CD14-positive monocyte (primary cell): ENCODE measurements around the gene ZFYVE21. TPM values are rescaled to one million over a fixed set of nuclear protein-coding genes. Genes with fewer than 3 reads are reported as not detected.
A peak's percentile ranks its signal among the peaks of the same experiment; 100 is the strongest.

ENCODE experiments used
- DNase-seq, 3 donors: peaks; one replicate each; pipeline ENCODE4 v3.0.0-alpha.2; 2011 to 2022
- H2AFZ ChIP-seq: 2 replicates; pipeline ENCODE4 v1.6.0; 2012; ENCODE audit warnings: mild to moderate bottlenecking, low read depth, low read length, inconsistent platforms; ENCODE audit not compliant: insufficient read depth, poor library complexity, severe bottlenecking
- H3K27ac ChIP-seq, 2 donors: 1 replicate in 1 of 2; 2 replicates in 1 of 2; pipeline ENCODE4 v1.5.1; 2012 to 2013; ENCODE audit warnings: low read length in 2 of 2, control low read depth in 1 of 2, inconsistent platforms in 1 of 2, low read depth in 1 of 2, mild to moderate bottlenecking in 1 of 2
- H3K27me3 ChIP-seq, 2 donors: one replicate each; pipeline versions ENCODE4 v1.6.0 to v1.6.1; 2011 to 2013; ENCODE audit warnings: low read length in 2 of 2; ENCODE audit not compliant: control insufficient read depth in 2 of 2, insufficient read depth in 2 of 2
- H3K36me3 ChIP-seq, 2 donors: replicated peaks in 1 of 2; 1 replicate in 1 of 2; 2 replicates in 1 of 2; pipeline versions ENCODE4 v1.5.1 to v1.6.1; 2012 to 2013; ENCODE audit warnings: low read length in 2 of 2, control low read depth in 1 of 2, inconsistent platforms in 1 of 2, mild to moderate bottlenecking in 1 of 2; ENCODE audit not compliant: insufficient read depth in 2 of 2, control insufficient read depth in 1 of 2
- H3K4me1 ChIP-seq, 2 donors: 1 replicate in 1 of 2; 2 replicates in 1 of 2; pipeline versions ENCODE4 v1.5.1 to v1.6.1; 2012 to 2013; ENCODE audit warnings: low read length in 2 of 2, control low read depth in 1 of 2, inconsistent platforms in 1 of 2, mild to moderate bottlenecking in 1 of 2, moderate library complexity in 1 of 2; ENCODE audit not compliant: insufficient read depth in 2 of 2, control insufficient read depth in 1 of 2
- H3K4me2 ChIP-seq: replicated peaks from 2 replicates; pipeline ENCODE3; 2012; ENCODE audit warnings: low read length, moderate library complexity, mild to moderate bottlenecking; ENCODE audit not compliant: poor library complexity, severe bottlenecking; ENCODE audit errors: extremely low read depth
- H3K4me3 ChIP-seq, 3 experiments: fragments of 200-600 bp in 1 of 3; sonication (generic) in 1 of 3; replicated peaks in 1 of 3; 1 replicate in 2 of 3; 2 replicates in 1 of 3; pipeline ENCODE4 v1.5.1; 2011 to 2013; ENCODE audit warnings: low read length in 3 of 3, mild to moderate bottlenecking in 3 of 3, control low read depth in 2 of 3, low read depth in 2 of 3, inconsistent platforms in 1 of 3, moderate library complexity in 1 of 3
- H3K79me2 ChIP-seq: 2 replicates; pipeline ENCODE4 v1.6.0; 2012; ENCODE audit warnings: mild to moderate bottlenecking, control low read depth, inconsistent platforms, low read length, moderate library complexity; ENCODE audit not compliant: insufficient read depth
- H3K9ac ChIP-seq: 2 replicates; pipeline ENCODE4 v1.6.0; 2017; ENCODE audit warnings: low read length, mild to moderate bottlenecking; ENCODE audit not compliant: insufficient read depth, poor library complexity, severe bottlenecking
- H3K9me3 ChIP-seq, 2 donors: replicated peaks in 1 of 2; 1 replicate in 1 of 2; 2 replicates in 1 of 2; pipeline versions ENCODE4 v1.5.1 to v1.6.1; 2012 to 2013; ENCODE audit warnings: low read length in 2 of 2, control low read depth in 1 of 2; ENCODE audit not compliant: control insufficient read depth in 1 of 2, insufficient read depth in 1 of 2
- H4K20me1 ChIP-seq: 2 replicates; pipeline ENCODE4 v1.6.0; 2012; ENCODE audit warnings: mild to moderate bottlenecking, low read length, control low read depth, moderate library complexity; ENCODE audit not compliant: insufficient read depth
- H3K27ac Mint-ChIP-seq, 7 donors: one replicate each; pipeline ENCODE4 v1.8.0; 2020; ENCODE audit warnings: mild to moderate bottlenecking in 7 of 7, mixed read lengths in 7 of 7, moderate library complexity in 6 of 7, inconsistent platforms in 2 of 7
- H3K27me3 Mint-ChIP-seq, 3 donors: one replicate each; pipeline ENCODE4 v1.8.0; 2021 to 2022; ENCODE audit warnings: low read depth in 3 of 3, mild to moderate bottlenecking in 3 of 3, mixed read lengths in 3 of 3, moderate library complexity in 3 of 3, inconsistent platforms in 1 of 3
- H3K36me3 Mint-ChIP-seq, 2 donors: one replicate each; pipeline ENCODE4 v1.8.0; 2020; ENCODE audit warnings: mixed read lengths in 2 of 2, inconsistent platforms in 1 of 2, mild to moderate bottlenecking in 1 of 2
- H3K4me1 Mint-ChIP-seq: one replicate; pipeline ENCODE4 v1.8.0; 2020; ENCODE audit warnings: mild to moderate bottlenecking, mixed read lengths
- H3K4me3 Mint-ChIP-seq, 2 donors: one replicate each; pipeline ENCODE4 v1.8.0; 2020; ENCODE audit warnings: mild to moderate bottlenecking in 2 of 2, mixed read lengths in 2 of 2, moderate library complexity in 1 of 2
- H3K9me3 Mint-ChIP-seq, 7 donors: one replicate each; pipeline ENCODE4 v1.8.0; 2020 to 2022; ENCODE audit warnings: mixed read lengths in 7 of 7, mild to moderate bottlenecking in 6 of 7, moderate library complexity in 6 of 7, inconsistent platforms in 2 of 7
- WGBS: methylation state at CpG from one replicate; pipeline ENCODE4 v1.1.5; 2013; ENCODE audit warnings: missing lambda C conversion rate; ENCODE audit not compliant: insufficient coverage; 5-methylcytosine and 5-hydroxymethylcytosine counted together
- intact Hi-C, 2 donors: fragments of 100-400 bp; cut with micrococcal nuclease; formaldehyde crosslinking; loops; one replicate each; pipeline versions ENCODE4 v1.15.0 to v1.15.1; 2023
- polyA plus RNA-seq, 3 donors: library from polyadenylated mRNA; depleted of rRNA in 1 of 3; unstranded in 2 of 3; stranded (reverse) in 1 of 3; fragments of 300-500 nt in 2 of 3; fragments of >200 nt in 1 of 3; fragmentation: Illumina TruSeq in 2 of 3; gene quantifications; 1 replicate in 2 of 3; 2 replicates in 1 of 3; pipeline ENCODE4 v1.2.3, GENCODE V29; 2012 to 2021
- TF ChIP-seq, protein P1 (sequence below): fragments of 200-600 bp; IDR thresholded peaks from one replicate; pipeline ENCODE4 v1.8.0; 2022; ENCODE audit warnings: antibody characterized with exemption, mild to moderate bottlenecking

The ZFYVE21 gene
- polyA plus RNA-seq, 3 donors: 22.1 to 36.5 (median 33.1) TPM

DNA sequence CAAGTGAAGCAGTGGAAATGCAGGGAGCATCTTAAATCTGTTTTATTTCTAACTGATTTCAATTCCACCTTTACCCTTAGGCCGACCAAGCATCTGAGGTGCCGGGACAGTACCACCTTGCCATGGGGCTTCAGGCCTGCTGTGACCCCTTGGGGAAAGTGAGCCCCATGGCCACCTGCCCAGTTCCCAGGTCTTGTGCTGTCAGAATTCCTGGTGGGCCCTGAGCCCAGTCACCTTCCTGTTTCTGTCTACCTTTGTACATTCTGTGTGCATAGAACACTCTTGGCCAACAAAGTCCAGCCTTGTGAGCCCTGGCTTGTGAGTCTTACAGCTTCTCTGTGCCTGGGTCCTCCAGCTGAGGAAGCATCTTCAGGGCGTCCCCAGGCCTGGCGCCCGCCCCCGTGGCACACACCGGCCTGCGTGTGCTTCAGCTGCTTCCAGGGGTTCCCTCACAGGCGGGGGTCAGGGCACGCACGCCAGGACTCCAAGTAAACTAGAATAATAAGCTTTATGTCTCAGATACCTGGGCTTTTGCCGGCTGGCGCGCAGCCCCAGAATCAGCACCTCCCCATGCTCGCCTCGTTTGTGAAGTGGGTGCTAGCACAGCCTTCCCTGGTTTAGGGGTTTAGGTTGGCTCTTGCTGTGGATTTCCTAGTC is 10.3 kb downstream of the ZFYVE21 start:
- Histone ChIP-seq H3K27ac (no peak overlapping the region), H3K4me1 (no peaks in the 10 kb centered on the region), H3K9me3 (no peaks in the 10 kb centered on the region), H3K4me3 (no peak overlapping the region), H3K9ac (no peak overlapping the region), H2AFZ (no peak overlapping the region), H4K20me1 (peaks cover 23% of the 10 kb centered on the region), H3K27me3 (no peaks in the 10 kb centered on the region), H3K79me2 (no peaks in the 10 kb centered on the region), H3K36me3 (peaks cover 36 to 48% of the 10 kb centered on the region in 2 donors), H3K4me2 (no peak overlapping the region)
- intact Hi-C loops: no loop called here
- no peak overlapping the region for H3K4me3 Mint-ChIP-seq
- DNase-seq: no peak
- H3K27ac Mint-ChIP-seq: peak overlapping the region in 1 of 7 donors; percentile 40
- H3K36me3 Mint-ChIP-seq: peaks cover 19 to 40% of the 10 kb centered on the region in 2 donors
- WGBS: 99% methylated on average over 16 of the region's 16 CpGs
- H3K4me1 Mint-ChIP-seq: no peaks in the 10 kb centered on the region
- H3K9me3 Mint-ChIP-seq: no peaks in the 10 kb centered on the region
- TF ChIP-seq, protein P1, sequence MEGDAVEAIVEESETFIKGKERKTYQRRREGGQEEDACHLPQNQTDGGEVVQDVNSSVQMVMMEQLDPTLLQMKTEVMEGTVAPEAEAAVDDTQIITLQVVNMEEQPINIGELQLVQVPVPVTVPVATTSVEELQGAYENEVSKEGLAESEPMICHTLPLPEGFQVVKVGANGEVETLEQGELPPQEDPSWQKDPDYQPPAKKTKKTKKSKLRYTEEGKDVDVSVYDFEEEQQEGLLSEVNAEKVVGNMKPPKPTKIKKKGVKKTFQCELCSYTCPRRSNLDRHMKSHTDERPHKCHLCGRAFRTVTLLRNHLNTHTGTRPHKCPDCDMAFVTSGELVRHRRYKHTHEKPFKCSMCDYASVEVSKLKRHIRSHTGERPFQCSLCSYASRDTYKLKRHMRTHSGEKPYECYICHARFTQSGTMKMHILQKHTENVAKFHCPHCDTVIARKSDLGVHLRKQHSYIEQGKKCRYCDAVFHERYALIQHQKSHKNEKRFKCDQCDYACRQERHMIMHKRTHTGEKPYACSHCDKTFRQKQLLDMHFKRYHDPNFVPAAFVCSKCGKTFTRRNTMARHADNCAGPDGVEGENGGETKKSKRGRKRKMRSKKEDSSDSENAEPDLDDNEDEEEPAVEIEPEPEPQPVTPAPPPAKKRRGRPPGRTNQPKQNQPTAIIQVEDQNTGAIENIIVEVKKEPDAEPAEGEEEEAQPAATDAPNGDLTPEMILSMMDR: no peak
- peaks cover 0 to 2% (median under 1%) of the 10 kb centered on the region in 3 donors for H3K27me3 Mint-ChIP-seq

DNA sequence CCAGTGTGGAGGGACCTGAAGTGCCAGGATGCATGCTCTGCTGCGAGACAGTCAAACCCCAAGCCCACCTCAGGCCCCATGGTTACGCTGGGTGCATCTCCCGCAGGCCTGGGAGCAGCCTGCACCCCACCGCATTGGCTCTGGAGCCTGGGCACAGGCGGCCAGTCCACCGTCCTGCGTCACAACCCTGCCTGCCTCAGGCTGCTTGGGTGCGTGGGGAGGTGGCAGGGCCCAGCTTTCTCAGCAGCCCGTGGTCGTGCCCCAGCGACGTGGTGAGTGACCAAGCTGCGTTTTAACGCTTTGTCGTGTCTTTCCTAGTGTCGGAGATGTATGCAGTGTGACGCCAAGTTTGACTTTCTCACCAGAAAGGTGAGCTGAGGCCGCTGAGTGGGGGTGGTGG is 10.9 kb downstream of the ZFYVE21 start:
- intact Hi-C loops: no loop called here
- Mint-ChIP-seq H3K27me3 (peaks cover 0 to 2% (median 2%) of the 10 kb centered on the region in 3 donors), H3K27ac (no peak overlapping the region), H3K4me3 (no peak overlapping the region), H3K4me1 (no peaks in the 10 kb centered on the region), H3K9me3 (no peaks in the 10 kb centered on the region), H3K36me3 (peaks cover 19 to 42% of the 10 kb centered on the region in 2 donors)
- H3K4me2 ChIP-seq: no peak overlapping the region
- TF ChIP-seq, protein P1: no peak
- peaks cover 17% of the 10 kb centered on the region for H4K20me1 ChIP-seq
- no peaks in the 10 kb centered on the region for H3K9me3 ChIP-seq
- H2AFZ ChIP-seq: no peak overlapping the region
- WGBS: 96% methylated on average over 17 of the region's 18 CpGs
- no peak overlapping the region for H3K9ac ChIP-seq
- H3K27ac ChIP-seq: no peak overlapping the region
- H3K36me3 ChIP-seq: peaks cover 39 to 48% of the 10 kb centered on the region in 2 donors
- no peaks in the 10 kb centered on the region for H3K79me2 ChIP-seq
- no peaks in the 10 kb centered on the region for H3K4me1 ChIP-seq
- no peak for DNase-seq
- no peak overlapping the region for H3K4me3 ChIP-seq
- no peaks in the 10 kb centered on the region for H3K27me3 ChIP-seq
